SH-SY5Y (cell line): ENCODE measurements around the gene GAS7.

ENCODE experiments used
- GATA2 ChIP-seq: IDR thresholded peaks from 2 replicates; pipeline ENCODE4 v1.6.1; 2011; ENCODE audit warnings: mild to moderate bottlenecking, low read depth, low read length
- GATA3 ChIP-seq: IDR thresholded peaks from 2 replicates; pipeline ENCODE4 v1.6.1; 2011; ENCODE audit warnings: low read depth, mild to moderate bottlenecking, low read length, moderate library complexity

- TF ChIP-seq GATA2, result no peak
- no peak for TF ChIP-seq GATA3
These were observed 297.6 kb downstream of the GAS7 start for GRCh38 chr17:9900784-9901183.
